GM12892 (cell line): Measurements from ENCODE around the gene TBC1D5.

Experiments
- POLR2A ChIP-seq: IDR thresholded peaks from 2 replicates; pipeline ENCODE4 v1.6.1; 2011; ENCODE audit warnings: low read depth, low read length, control low read depth
- POLR2AphosphoS5 ChIP-seq: IDR thresholded peaks from 2 replicates; pipeline ENCODE4 v1.6.1; 2011; ENCODE audit warnings: low read depth, low read length, control low read depth

DNA sequence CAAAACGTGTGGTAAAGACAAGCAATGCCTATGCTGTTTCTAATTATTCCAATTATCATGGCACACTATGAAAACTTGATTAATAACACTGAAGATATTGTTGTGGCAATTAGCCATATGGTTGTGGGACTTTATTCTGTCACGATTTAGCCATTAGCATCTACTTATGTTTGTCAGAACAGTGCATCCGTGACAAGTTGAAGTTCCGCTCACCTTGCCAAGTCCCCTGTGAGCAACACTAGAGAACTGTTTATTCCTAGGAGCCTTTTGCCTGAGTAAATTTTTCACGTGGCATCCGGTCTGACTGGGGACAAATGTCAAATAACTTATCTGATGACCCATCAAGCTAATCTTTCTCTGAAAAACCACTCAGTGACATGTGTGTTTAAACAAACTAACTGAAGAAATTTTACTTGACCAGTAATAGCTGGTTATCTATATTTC is 403.3 kb downstream of the TBC1D5 start:
- TF ChIP-seq POLR2A, result no peak
- no peak for TF ChIP-seq POLR2AphosphoS5
